Measurements from ENCODE around the gene NRDC.

DNA sequence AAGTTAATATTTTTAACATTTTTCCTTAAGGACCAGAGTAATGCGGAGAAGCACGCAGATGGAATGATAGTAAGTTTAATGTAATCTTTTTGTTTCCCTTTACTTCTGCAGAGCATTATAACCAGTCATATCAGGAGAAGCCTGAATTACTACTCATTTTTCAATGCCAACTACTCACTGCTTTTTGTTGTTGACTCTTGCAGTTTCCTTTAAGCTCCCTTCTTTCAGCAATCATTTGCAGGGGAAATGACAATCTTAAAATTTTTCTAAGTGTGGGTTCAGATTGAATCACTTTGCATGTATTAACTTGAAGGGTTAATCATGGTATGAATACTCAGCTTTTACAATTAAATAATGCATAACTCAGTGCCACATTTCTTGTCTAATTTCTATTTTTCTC lies 122.2 kb downstream of the NRDC start:
- TF ChIP-seq, protein P1, sequence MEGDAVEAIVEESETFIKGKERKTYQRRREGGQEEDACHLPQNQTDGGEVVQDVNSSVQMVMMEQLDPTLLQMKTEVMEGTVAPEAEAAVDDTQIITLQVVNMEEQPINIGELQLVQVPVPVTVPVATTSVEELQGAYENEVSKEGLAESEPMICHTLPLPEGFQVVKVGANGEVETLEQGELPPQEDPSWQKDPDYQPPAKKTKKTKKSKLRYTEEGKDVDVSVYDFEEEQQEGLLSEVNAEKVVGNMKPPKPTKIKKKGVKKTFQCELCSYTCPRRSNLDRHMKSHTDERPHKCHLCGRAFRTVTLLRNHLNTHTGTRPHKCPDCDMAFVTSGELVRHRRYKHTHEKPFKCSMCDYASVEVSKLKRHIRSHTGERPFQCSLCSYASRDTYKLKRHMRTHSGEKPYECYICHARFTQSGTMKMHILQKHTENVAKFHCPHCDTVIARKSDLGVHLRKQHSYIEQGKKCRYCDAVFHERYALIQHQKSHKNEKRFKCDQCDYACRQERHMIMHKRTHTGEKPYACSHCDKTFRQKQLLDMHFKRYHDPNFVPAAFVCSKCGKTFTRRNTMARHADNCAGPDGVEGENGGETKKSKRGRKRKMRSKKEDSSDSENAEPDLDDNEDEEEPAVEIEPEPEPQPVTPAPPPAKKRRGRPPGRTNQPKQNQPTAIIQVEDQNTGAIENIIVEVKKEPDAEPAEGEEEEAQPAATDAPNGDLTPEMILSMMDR (IDR thresholded peaks at IDR 0.05; ENCODE audit: low read depth, low read length, poor library complexity, severe bottlenecking), result no peak
- no peak for TF ChIP-seq EZH2phosphoT487 (IDR thresholded peaks at IDR 0.05; ENCODE audit: borderline replicate concordance, low read length)

All from DOHH2 (cell line).